Fibroblast of lung (primary cell): ENCODE results near the gene KDM2A. TPM values are rescaled to one million over a fixed set of nuclear protein-coding genes. Genes with fewer than 3 reads are reported as not detected.

Experiments
- DNase-seq, 2 donors: peaks; one replicate each; pipeline versions ENCODE4 v3.0.0 to v3.0.0-alpha.2; 2010; ENCODE audit warnings: low read depth in 2 of 2
- H2AFZ ChIP-seq: 2 replicates; pipeline ENCODE4 v1.5.1; 2012; ENCODE audit warnings: low read length, control low read depth, inconsistent platforms
- H3K27ac ChIP-seq: 2 replicates; pipeline ENCODE4 v1.5.1; 2011; ENCODE audit warnings: low read length, control low read depth; ENCODE audit not compliant: insufficient read depth
- H3K27me3 ChIP-seq: 2 replicates; pipeline ENCODE4 v1.5.1; 2011; ENCODE audit warnings: mild to moderate bottlenecking, low read length; ENCODE audit not compliant: control insufficient read depth, insufficient read depth
- H3K36me3 ChIP-seq: 2 replicates; pipeline ENCODE4 v1.5.1; 2011; ENCODE audit warnings: low read length; ENCODE audit not compliant: control insufficient read depth, insufficient read depth
- H3K4me1 ChIP-seq: 2 replicates; pipeline ENCODE4 v1.5.1; 2011; ENCODE audit warnings: low read length; ENCODE audit not compliant: control insufficient read depth, insufficient read depth; ENCODE audit errors: extremely low read depth
- H3K4me2 ChIP-seq: 2 replicates; pipeline ENCODE4 v1.5.1; 2011; ENCODE audit warnings: low read length, control low read depth; ENCODE audit not compliant: insufficient read depth; ENCODE audit errors: extremely low read depth
- H3K4me3 ChIP-seq, 4 experiments: fragments of 200-600 bp in 1 of 4; sonication (generic) in 1 of 4; replicated peaks in 1 of 4; 2 replicates each; pipeline ENCODE4 v1.5.1; 2011 to 2016; ENCODE audit warnings: low read length in 4 of 4, low read depth in 3 of 4, mild to moderate bottlenecking in 3 of 4, control low read depth in 2 of 4, inconsistent platforms in 1 of 4, mixed read lengths in 1 of 4; ENCODE audit not compliant: insufficient read depth in 1 of 4; ENCODE audit errors: control extremely low read depth in 1 of 4
- H3K79me2 ChIP-seq: 2 replicates; pipeline ENCODE4 v1.5.1; 2012; ENCODE audit warnings: mild to moderate bottlenecking, low read length, inconsistent platforms; ENCODE audit not compliant: control insufficient read depth, insufficient read depth
- H3K9ac ChIP-seq: 2 replicates; pipeline ENCODE4 v1.5.1; 2011; ENCODE audit warnings: mild to moderate bottlenecking, low read length, control low read depth; ENCODE audit not compliant: insufficient read depth
- H3K9me3 ChIP-seq: 2 replicates; pipeline ENCODE4 v1.5.1; 2012; ENCODE audit warnings: low read depth, low read length; ENCODE audit not compliant: control insufficient read depth, insufficient read depth
- H4K20me1 ChIP-seq: 2 replicates; pipeline ENCODE4 v1.5.1; 2011; ENCODE audit warnings: low read length; ENCODE audit not compliant: control insufficient read depth, insufficient read depth; ENCODE audit errors: extremely low read depth
- EZH2 ChIP-seq: IDR thresholded peaks from 2 replicates; pipeline ENCODE4 v1.5.1; 2012; ENCODE audit warnings: low read length, control low read depth, mild to moderate bottlenecking; ENCODE audit errors: missing control alignments
- polyA plus RNA-seq, 2 donors: library from polyadenylated mRNA; depleted of rRNA in 1 of 2; stranded (reverse) in 1 of 2; unstranded in 1 of 2; fragments of >200 nt; gene quantifications; 2 replicates each; pipeline ENCODE4 v1.2.1, GENCODE V29; 2011 to 2012; ENCODE audit warnings: missing spikeins in 1 of 2
- total RNA-seq: library from RNA; depleted of rRNA; stranded (reverse); fragments of >200 nt; gene quantifications from 2 replicates; pipeline ENCODE4 v1.2.1, GENCODE V29; 2014
- TF ChIP-seq, protein P1 (sequence below), 2 donors: IDR thresholded peaks in 1 of 2; conservative IDR thresholded peaks in 1 of 2; 1 replicate in 1 of 2; 2 replicates in 1 of 2; pipeline ENCODE4 v1.5.1; 2011 to 2012; ENCODE audit warnings: low read length in 2 of 2, control low read depth in 1 of 2, inconsistent platforms in 1 of 2, low read depth in 1 of 2, mild to moderate bottlenecking in 1 of 2

The KDM2A gene
- total and polyA plus RNA-seq, 2 donors (not counting 1 experiment from before 2014, with no cell fraction given) = 36.4 to 42.6 TPM

- H3K4me3 ChIP-seq = peak within 1 kb of the TSS; percentile 51 to 83 (median 65)
- no peak within 1 kb of the TSS for H3K27ac ChIP-seq
- H3K36me3 ChIP-seq = peaks cover 11% of the 10 kb centered on the region
- H3K79me2 ChIP-seq = no peaks in the 10 kb centered on the region
- H3K4me1 ChIP-seq = peaks cover 9% of the 10 kb centered on the region
- TF ChIP-seq, protein P1, sequence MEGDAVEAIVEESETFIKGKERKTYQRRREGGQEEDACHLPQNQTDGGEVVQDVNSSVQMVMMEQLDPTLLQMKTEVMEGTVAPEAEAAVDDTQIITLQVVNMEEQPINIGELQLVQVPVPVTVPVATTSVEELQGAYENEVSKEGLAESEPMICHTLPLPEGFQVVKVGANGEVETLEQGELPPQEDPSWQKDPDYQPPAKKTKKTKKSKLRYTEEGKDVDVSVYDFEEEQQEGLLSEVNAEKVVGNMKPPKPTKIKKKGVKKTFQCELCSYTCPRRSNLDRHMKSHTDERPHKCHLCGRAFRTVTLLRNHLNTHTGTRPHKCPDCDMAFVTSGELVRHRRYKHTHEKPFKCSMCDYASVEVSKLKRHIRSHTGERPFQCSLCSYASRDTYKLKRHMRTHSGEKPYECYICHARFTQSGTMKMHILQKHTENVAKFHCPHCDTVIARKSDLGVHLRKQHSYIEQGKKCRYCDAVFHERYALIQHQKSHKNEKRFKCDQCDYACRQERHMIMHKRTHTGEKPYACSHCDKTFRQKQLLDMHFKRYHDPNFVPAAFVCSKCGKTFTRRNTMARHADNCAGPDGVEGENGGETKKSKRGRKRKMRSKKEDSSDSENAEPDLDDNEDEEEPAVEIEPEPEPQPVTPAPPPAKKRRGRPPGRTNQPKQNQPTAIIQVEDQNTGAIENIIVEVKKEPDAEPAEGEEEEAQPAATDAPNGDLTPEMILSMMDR (conservative IDR thresholded peaks at IDR 0.05 in 1 of 2, IDR thresholded peaks at IDR 0.05 in 1 of 2; ENCODE audit: low read depth in 1 of 2, low read length in 2 of 2) = no peak
- no peak for TF ChIP-seq EZH2
- DNase-seq = peak; percentile 45 to 58
- peak within 1 kb of the TSS; percentile 81 for H3K4me2 ChIP-seq
- no peaks in the 10 kb centered on the region for H3K27me3 ChIP-seq
- peak within 1 kb of the TSS; percentile 54 for H2AFZ ChIP-seq
- no peaks in the 10 kb centered on the region for H4K20me1 ChIP-seq
- no peaks in the 10 kb centered on the region for H3K9me3 ChIP-seq
- H3K9ac ChIP-seq = peak within 1 kb of the TSS; percentile 65
These were observed 184.2 kb downstream of the KDM2A start, which contains the start of gene SSH3 for GRCh38 chr11:67303132-67303834. SSH3 (plus strand) TSS chr11:67303530; CDS start chr11:67303626, 96 bp downstream.

DNA sequence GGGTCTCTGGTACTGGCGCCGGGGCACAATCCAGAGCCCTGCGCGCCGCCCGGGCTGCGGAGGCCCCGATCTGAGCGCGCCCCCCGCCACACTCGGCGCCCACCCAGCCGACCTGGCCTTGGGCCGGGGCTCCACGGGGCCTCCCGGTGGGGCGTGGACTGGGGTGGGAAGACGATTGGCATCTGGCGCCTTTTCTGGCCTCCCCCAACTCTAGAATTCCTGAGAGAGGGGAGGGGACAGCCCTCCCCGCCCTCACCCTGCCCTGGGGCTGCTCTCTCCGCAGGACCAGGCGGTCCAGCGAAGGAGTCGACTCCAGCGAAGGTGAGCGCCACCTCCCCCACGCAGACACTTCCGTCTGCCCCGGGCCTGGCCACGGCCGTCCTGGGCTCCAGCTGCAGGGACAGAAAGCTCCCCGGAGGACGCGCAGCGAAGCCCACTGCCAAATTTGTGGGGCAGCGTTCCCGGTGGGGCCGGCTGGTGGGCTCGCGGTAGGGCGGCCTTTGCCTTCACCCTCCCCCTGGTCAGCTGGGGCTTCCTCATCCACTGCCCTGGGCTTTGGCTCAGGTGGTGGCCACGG, 184.9 kb downstream of the KDM2A start:
- H3K9me3 ChIP-seq = no peaks in the 10 kb centered on the region
- no peak overlapping the region for H3K27ac ChIP-seq
- H2AFZ ChIP-seq = no peak overlapping the region
- DNase-seq = peak in 1 of 2 donors; percentile 14
- H3K79me2 ChIP-seq = no peaks in the 10 kb centered on the region
- H3K36me3 ChIP-seq = peaks cover 11% of the 10 kb centered on the region
- peak overlapping the region; percentile 65 for H3K9ac ChIP-seq
- no peaks in the 10 kb centered on the region for H4K20me1 ChIP-seq
- H3K27me3 ChIP-seq = no peaks in the 10 kb centered on the region
- H3K4me1 ChIP-seq = peaks cover 9% of the 10 kb centered on the region
- TF ChIP-seq, protein P1 (conservative IDR thresholded peaks at IDR 0.05 in 1 of 2, IDR thresholded peaks at IDR 0.05 in 1 of 2; ENCODE audit: low read depth in 1 of 2, low read length in 2 of 2) = no peak
- no peak for TF ChIP-seq EZH2
- peak overlapping the region; percentile 81 for H3K4me2 ChIP-seq
- peak overlapping the region; percentile 51 to 83 (median 65) for H3K4me3 ChIP-seq

DNA sequence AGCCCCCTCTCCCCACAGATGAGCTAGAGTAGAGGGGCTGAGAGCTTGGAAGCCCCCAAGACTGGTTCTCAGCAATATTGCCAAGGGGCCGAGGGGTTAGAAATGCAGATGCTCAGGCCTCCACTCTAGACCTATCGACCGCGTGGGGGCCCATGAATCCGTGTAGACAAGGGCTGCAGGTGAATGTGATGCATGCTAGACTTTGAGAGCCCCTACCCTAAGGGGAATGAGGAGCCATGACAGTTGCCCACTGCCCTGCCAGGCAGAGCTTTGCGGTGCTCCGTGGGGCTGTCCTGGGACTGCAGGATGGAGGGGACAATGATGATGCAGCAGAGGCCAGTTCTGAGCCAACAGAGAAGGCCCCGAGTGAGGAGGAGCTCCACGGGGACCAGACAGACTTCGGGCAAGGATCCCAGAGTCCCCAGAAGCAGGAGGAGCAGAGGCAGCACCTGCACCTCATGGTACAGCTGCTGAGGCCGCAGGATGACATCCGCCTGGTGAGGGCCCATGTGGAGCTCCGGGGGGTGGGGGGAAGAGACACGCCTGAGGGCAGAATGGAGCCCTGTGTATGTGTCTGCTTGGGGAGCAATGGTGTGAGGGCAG, 185.5 kb downstream of the KDM2A start:
- H3K9ac ChIP-seq = no peak overlapping the region
- no peak for TF ChIP-seq EZH2
- TF ChIP-seq, protein P1 (conservative IDR thresholded peaks at IDR 0.05 in 1 of 2, IDR thresholded peaks at IDR 0.05 in 1 of 2; ENCODE audit: low read depth in 1 of 2, low read length in 2 of 2) = no peak
- H3K36me3 ChIP-seq = peaks cover 13% of the 10 kb centered on the region
- H4K20me1 ChIP-seq = no peaks in the 10 kb centered on the region
- DNase-seq = no peak
- H3K4me3 ChIP-seq = peak overlapping the region in 2 of 4 experiments; percentile 45 to 83
- H3K4me2 ChIP-seq = peak overlapping the region; percentile 81
- peaks cover 9% of the 10 kb centered on the region for H3K4me1 ChIP-seq
- H3K79me2 ChIP-seq = no peaks in the 10 kb centered on the region
- H3K9me3 ChIP-seq = no peaks in the 10 kb centered on the region
- H3K27me3 ChIP-seq = no peaks in the 10 kb centered on the region
- H2AFZ ChIP-seq = no peak overlapping the region
- H3K27ac ChIP-seq = no peak overlapping the region
